HG02798 (cell line): ENCODE results near the gene C1orf159.
"Not testable (repeated sequence)": the region's sequence is repeated elsewhere in the genome, so short reads cannot be mapped to it uniquely, and the experiment has no call there.

Experiments used
- ATAC-seq: cut with Tn5 transposase; IDR thresholded peaks from one replicate; pipeline ENCODE4 v1.9.1; 2021; ENCODE audit warnings: mild to moderate bottlenecking; ENCODE audit not compliant: unreplicated experiment, poor library complexity

Gene C1orf159

GRCh38 chr1:1069711-1070676, 45.9 kb downstream of the C1orf159 start:
- peak; percentile 16 for ATAC-seq

- ATAC-seq = peak; percentile 61
Observed at GRCh38 chr1:1069056-1069710, 46.7 kb downstream of the C1orf159 start.

- ATAC-seq = peak; percentile 9
Observed at GRCh38 chr1:1068517-1069055, 47.3 kb downstream of the C1orf159 start.

GRCh38 chr1:1067860-1068516, 47.9 kb downstream of the C1orf159 start:
- ATAC-seq = no peak

- no peak for ATAC-seq
Observed at GRCh38 chr1:1067284-1067859, 48.5 kb downstream of the C1orf159 start.

- no peak for ATAC-seq
Observed at GRCh38 chr1:1066403-1067283, 49.2 kb downstream of the C1orf159 start.

- ATAC-seq = not testable (repeated sequence)
Observed at GRCh38 chr1:1065940-1066304, 50.0 kb downstream of the C1orf159 start.

- no peak for ATAC-seq
Observed at GRCh38 chr1:1065265-1065939, 50.5 kb downstream of the C1orf159 start.

- peak; percentile 54 for ATAC-seq
Observed at GRCh38 chr1:1063945-1064831, 51.7 kb downstream of the C1orf159 start.

GRCh38 chr1:1063261-1063944, 52.5 kb downstream of the C1orf159 start:
- ATAC-seq = no peak

- no peak for ATAC-seq
Observed at GRCh38 chr1:1062348-1063163, 53.3 kb downstream of the C1orf159 start.

GRCh38 chr1:1061682-1062345, 54.1 kb downstream of the C1orf159 start:
- no peak for ATAC-seq

- no peak for ATAC-seq
Observed at GRCh38 chr1:1060281-1061000, 55.4 kb downstream of the C1orf159 start.

- peak; percentile 76 for ATAC-seq
Observed at GRCh38 chr1:1059494-1060280, 56.2 kb downstream of the C1orf159 start.
